Astrocyte (in vitro differentiated cells and primary cell): ENCODE measurements around the gene CDHR1. TPM values are rescaled to one million over a fixed set of nuclear protein-coding genes. Genes with fewer than 3 reads are reported as not detected.

Source experiments
- DNase-seq: peaks from one replicate; pipeline ENCODE4 v3.0.0-alpha.2; 2010; ENCODE audit warnings: low read depth
- FAIRE-seq: peaks from 2 replicates; lab custom pipeline; 2011; peaks lifted over from hg19 to GRCh38; lab: Jason Lieb, UNC
- H2AFZ ChIP-seq: 2 replicates; pipeline ENCODE4 v1.6.0; 2012; ENCODE audit warnings: low read depth, low read length, inconsistent platforms
- H3K27ac ChIP-seq: 2 replicates; pipeline ENCODE4 v1.5.1; 2011; ENCODE audit warnings: low read depth, low read length, inconsistent platforms
- H3K27me3 ChIP-seq: 2 replicates; pipeline ENCODE4 v1.6.0; 2011; ENCODE audit warnings: low read length, inconsistent platforms; ENCODE audit not compliant: insufficient read depth
- H3K36me3 ChIP-seq: 2 replicates; pipeline ENCODE4 v1.5.1; 2011; ENCODE audit warnings: low read length, inconsistent platforms; ENCODE audit not compliant: insufficient read depth
- H3K4me1 ChIP-seq: 2 replicates; pipeline ENCODE4 v1.5.1; 2011; ENCODE audit warnings: low read length, inconsistent platforms; ENCODE audit not compliant: insufficient read depth
- H3K4me2 ChIP-seq: 2 replicates; pipeline ENCODE4 v1.6.0; 2012; ENCODE audit warnings: low read length, inconsistent platforms
- H3K4me3 ChIP-seq: 2 replicates; pipeline ENCODE4 v1.5.1; 2011; ENCODE audit warnings: low read depth, mild to moderate bottlenecking, low read length, inconsistent platforms; ENCODE audit not compliant: insufficient read depth
- H3K79me2 ChIP-seq: 2 replicates; pipeline ENCODE4 v1.6.0; 2012; ENCODE audit warnings: mild to moderate bottlenecking, low read length, inconsistent platforms; ENCODE audit not compliant: insufficient read depth
- H3K9ac ChIP-seq: 2 replicates; pipeline ENCODE4 v1.6.0; 2012; ENCODE audit warnings: mild to moderate bottlenecking, low read length, inconsistent platforms
- H3K9me3 ChIP-seq: 2 replicates; pipeline ENCODE4 v1.5.1; 2012; ENCODE audit warnings: low read depth, mild to moderate bottlenecking, low read length, inconsistent platforms; ENCODE audit not compliant: insufficient read depth
- H4K20me1 ChIP-seq: 2 replicates; pipeline ENCODE4 v1.6.0; 2012; ENCODE audit warnings: low read length, inconsistent platforms; ENCODE audit not compliant: insufficient read depth
- H3K27ac Mint-ChIP-seq: one replicate; pipeline ENCODE4 v1.8.0; 2021; ENCODE audit warnings: mild to moderate bottlenecking, mixed read lengths; ENCODE audit not compliant: unreplicated experiment
- H3K27me3 Mint-ChIP-seq: one replicate; pipeline ENCODE4 v1.8.0; 2021; ENCODE audit warnings: low read depth, mixed read lengths; ENCODE audit not compliant: unreplicated experiment
- H3K36me3 Mint-ChIP-seq: one replicate; pipeline ENCODE4 v1.8.0; 2021; ENCODE audit warnings: low read depth, mixed read lengths; ENCODE audit not compliant: unreplicated experiment
- H3K4me1 Mint-ChIP-seq: one replicate; pipeline ENCODE4 v1.8.0; 2021; ENCODE audit warnings: low read depth, mixed read lengths; ENCODE audit not compliant: unreplicated experiment
- H3K4me3 Mint-ChIP-seq: one replicate; pipeline ENCODE4 v1.8.0; 2021; ENCODE audit warnings: mild to moderate bottlenecking, moderate library complexity, mixed read lengths; ENCODE audit not compliant: unreplicated experiment
- H3K9me3 Mint-ChIP-seq: one replicate; pipeline ENCODE4 v1.8.0; 2021; ENCODE audit warnings: mild to moderate bottlenecking, mixed read lengths; ENCODE audit not compliant: unreplicated experiment
- CTCF ChIP-seq: IDR thresholded peaks from 2 replicates; pipeline ENCODE4 v1.5.1; 2011; ENCODE audit warnings: low read depth, mild to moderate bottlenecking, inconsistent platforms, low read length, moderate library complexity; ENCODE audit not compliant: insufficient read depth
- EZH2 ChIP-seq: IDR thresholded peaks from 2 replicates; pipeline ENCODE4 v1.6.1; 2012; ENCODE audit warnings: mild to moderate bottlenecking, low read length, inconsistent platforms; ENCODE audit not compliant: insufficient read depth
- total RNA-seq: library from RNA; stranded (reverse); gene quantifications from 2 replicates; pipeline ENCODE4 v1.2.1, GENCODE V29; 2021

Gene CDHR1
- total RNA-seq, 1 donor from 2014 or later, result 0.75 TPM

DNA sequence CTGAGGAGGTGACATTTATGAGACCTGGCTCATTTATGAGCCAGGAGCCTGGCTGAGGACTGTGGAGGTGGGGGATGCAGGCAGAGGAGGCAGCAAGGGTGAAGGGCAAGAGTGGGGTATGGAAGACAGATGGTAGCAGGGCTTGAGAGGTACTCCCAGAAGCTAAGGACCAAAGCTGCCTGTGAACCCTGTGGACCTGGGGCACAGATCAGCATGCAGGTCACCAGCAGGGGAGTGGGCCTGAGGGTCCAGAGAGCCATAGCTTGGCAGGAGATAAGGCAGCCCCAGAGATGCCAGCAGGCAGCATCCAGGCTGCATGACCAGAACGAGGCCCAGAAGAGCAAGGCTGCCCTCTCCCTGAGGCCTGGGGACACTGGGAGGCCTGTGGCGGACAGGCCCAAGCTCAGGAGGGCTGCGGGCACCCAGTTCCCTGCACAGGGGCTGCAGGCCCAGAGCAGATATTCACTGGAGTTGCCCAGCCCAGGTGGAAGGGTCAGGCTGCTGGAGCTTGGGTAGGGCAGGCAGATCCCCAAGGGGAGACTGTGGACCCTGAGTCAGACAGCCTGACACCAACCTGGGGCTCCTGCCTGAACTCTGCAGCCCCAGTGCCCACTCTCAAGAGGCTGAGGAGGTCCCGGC is 17.4 kb upstream of the CDHR1 start:
- no peaks in the 10 kb centered on the region for H3K4me1 ChIP-seq
- H3K9ac ChIP-seq, result no peak overlapping the region
- Mint-ChIP-seq H3K4me3 (no peak overlapping the region), H3K4me1 (no peaks in the 10 kb centered on the region), H3K36me3 (no peaks in the 10 kb centered on the region), H3K27me3 (no peaks in the 10 kb centered on the region), H3K9me3 (no peaks in the 10 kb centered on the region), H3K27ac (no peak overlapping the region)
- FAIRE-seq (no peak), DNase-seq (no peak)
- no peaks in the 10 kb centered on the region for H3K79me2 ChIP-seq
- H3K27me3 ChIP-seq, result no peaks in the 10 kb centered on the region
- H3K4me3 ChIP-seq, result no peak overlapping the region
- H2AFZ ChIP-seq, result no peak overlapping the region
- H3K27ac ChIP-seq, result no peak overlapping the region
- TF ChIP-seq EZH2 (no peak), CTCF (no peak)
- no peaks in the 10 kb centered on the region for H3K9me3 ChIP-seq
- no peaks in the 10 kb centered on the region for H3K36me3 ChIP-seq
- no peaks in the 10 kb centered on the region for H4K20me1 ChIP-seq
- no peak overlapping the region for H3K4me2 ChIP-seq

GRCh38 chr10:84177541-84178141 is 16.7 kb upstream of the CDHR1 start:
- Histone ChIP-seq H3K27ac (no peak overlapping the region), H3K4me2 (no peak overlapping the region), H3K4me1 (no peaks in the 10 kb centered on the region), H3K4me3 (no peak overlapping the region), H3K36me3 (no peaks in the 10 kb centered on the region), H3K27me3 (no peaks in the 10 kb centered on the region), H2AFZ (no peak overlapping the region), H3K9me3 (no peaks in the 10 kb centered on the region), H4K20me1 (no peaks in the 10 kb centered on the region), H3K9ac (no peak overlapping the region), H3K79me2 (no peaks in the 10 kb centered on the region)
- no peak for TF ChIP-seq EZH2
- TF ChIP-seq CTCF, result no peak
- Mint-ChIP-seq H3K4me3 (no peak overlapping the region), H3K27me3 (no peaks in the 10 kb centered on the region), H3K27ac (no peak overlapping the region), H3K9me3 (no peaks in the 10 kb centered on the region), H3K4me1 (no peaks in the 10 kb centered on the region), H3K36me3 (no peaks in the 10 kb centered on the region)
- FAIRE-seq, result no peak
- DNase-seq, result no peak

DNA sequence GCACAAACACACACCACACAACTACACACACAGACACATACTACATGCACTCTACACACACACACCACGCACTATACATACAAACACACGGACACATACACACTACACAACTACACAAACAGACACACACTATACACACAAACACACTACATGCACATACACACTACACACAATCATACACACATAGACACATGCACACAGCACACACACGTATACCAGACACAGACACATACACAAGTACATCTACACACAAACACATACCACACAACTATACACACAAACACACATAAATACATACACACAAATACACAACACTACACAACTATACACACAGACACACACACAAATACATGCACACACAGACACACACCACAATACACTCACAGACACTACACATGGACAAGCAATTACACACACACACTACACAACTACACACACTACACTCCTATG is 16.2 kb upstream of the CDHR1 start:
- TF ChIP-seq EZH2 (no peak), CTCF (no peak)
- H3K27me3 Mint-ChIP-seq, result no peaks in the 10 kb centered on the region

More for the DNA sequence above, 16.2 kb upstream of the CDHR1 start:
- H3K4me3 Mint-ChIP-seq, result no peak overlapping the region
- H3K4me1 Mint-ChIP-seq, result no peaks in the 10 kb centered on the region
- H2AFZ ChIP-seq, result no peak overlapping the region
- H4K20me1 ChIP-seq, result no peaks in the 10 kb centered on the region
- H3K9me3 Mint-ChIP-seq, result no peaks in the 10 kb centered on the region
- no peak for DNase-seq
- no peak overlapping the region for H3K9ac ChIP-seq
- no peaks in the 10 kb centered on the region for H3K36me3 ChIP-seq
- H3K4me3 ChIP-seq, result no peak overlapping the region
- H3K4me2 ChIP-seq, result no peak overlapping the region
- no peak overlapping the region for H3K27ac Mint-ChIP-seq
- no peak for FAIRE-seq
- H3K27me3 ChIP-seq, result no peaks in the 10 kb centered on the region
- H3K9me3 ChIP-seq, result no peaks in the 10 kb centered on the region
- no peaks in the 10 kb centered on the region for H3K79me2 ChIP-seq
- no peaks in the 10 kb centered on the region for H3K4me1 ChIP-seq
- H3K27ac ChIP-seq, result no peak overlapping the region
- H3K36me3 Mint-ChIP-seq, result no peaks in the 10 kb centered on the region
